HepG2 (cell line): ENCODE data around the gene SEMA5B. TPM values are rescaled to one million over a fixed set of nuclear protein-coding genes. Genes with fewer than 3 reads are reported as not detected.
A peak's percentile ranks its signal among the peaks of the same experiment; 100 is the strongest.

Experiments
- FOXO1 ChIP-seq: sonication (generic); formaldehyde crosslinking; IDR thresholded peaks from 2 replicates; pipeline ENCODE4 v1.4.0; 2020; ENCODE audit warnings: missing genetic modification reagents
- KLF13 ChIP-seq: sonication (generic); formaldehyde crosslinking; IDR thresholded peaks from 2 replicates; pipeline ENCODE4 v1.4.0; 2020; ENCODE audit warnings: mild to moderate bottlenecking, missing genetic modification reagents
- KMT2A ChIP-seq: sonication (generic); formaldehyde crosslinking; IDR thresholded peaks from 2 replicates; pipeline ENCODE4 v1.4.0; 2020; ENCODE audit warnings: missing genetic modification reagents
- MIER3 ChIP-seq: IDR thresholded peaks from 2 replicates; pipeline ENCODE4 v1.6.1; 2016; ENCODE audit warnings: missing compliant biosample characterization, borderline replicate concordance
- MTA1 ChIP-seq: sonication (generic); formaldehyde crosslinking; IDR thresholded peaks from 2 replicates; pipeline ENCODE4 v1.4.0; 2020; ENCODE audit warnings: missing genetic modification reagents, mild to moderate bottlenecking, borderline replicate concordance
- YEATS4 ChIP-seq: sonication (generic); formaldehyde crosslinking; IDR thresholded peaks from 2 replicates; pipeline ENCODE4 v1.4.0; 2020; ENCODE audit warnings: missing genetic modification reagents, borderline replicate concordance
- ZNF562 ChIP-seq: sonication (generic); formaldehyde crosslinking; IDR thresholded peaks from 2 replicates; pipeline ENCODE4 v1.8.0; 2022; ENCODE audit warnings: missing genetic modification reagents, borderline replicate concordance
- polyA plus RNA-seq, 8 experiments: library from polyadenylated mRNA; depleted of rRNA in 3 of 8; stranded (reverse) in 7 of 8; unstranded in 1 of 8; fragments of >200 nt; fragmentation: Illumina TruSeq in 4 of 8; extraction: Trizol in 4 of 8; gene quantifications; 2 replicates each; pipeline versions ENCODE4 v1.2.1 to v1.2.3, GENCODE V29; 2011 to 2016; ENCODE audit warnings: low read depth in 4 of 8, missing spikeins in 1 of 8, mixed read lengths in 1 of 8; ENCODE audit not compliant: insufficient read depth in 1 of 8
- total RNA-seq, 5 experiments: library from RNA; depleted of rRNA; stranded (reverse); fragments of >200 nt; fragmentation: Illumina TruSeq; extraction: Trizol; gene quantifications; 2 replicates each; pipeline ENCODE4 v1.2.3, GENCODE V29; 2016; ENCODE audit warnings: low read depth in 1 of 5
- TF ChIP-seq, protein P1 (sequence below): sonication (generic); formaldehyde crosslinking; IDR thresholded peaks from 2 replicates; pipeline ENCODE4 v1.5.0; 2020; ENCODE audit warnings: mild to moderate bottlenecking, missing genetic modification reagents, borderline replicate concordance
- TF ChIP-seq, protein P2 (sequence below): sonication (generic); formaldehyde crosslinking; IDR thresholded peaks from 2 replicates; pipeline ENCODE4 v1.4.0; 2020; ENCODE audit warnings: low read depth, mild to moderate bottlenecking, missing genetic modification reagents
- TF ChIP-seq, protein P3 (sequence below): sonication (generic); formaldehyde crosslinking; IDR thresholded peaks from 2 replicates; pipeline ENCODE4 v1.5.1; 2020; ENCODE audit warnings: missing genetic modification reagents, mild to moderate bottlenecking, borderline replicate concordance
- TF ChIP-seq, protein P4 (sequence below): sonication (generic); formaldehyde crosslinking; IDR thresholded peaks from 2 replicates; pipeline ENCODE4 v1.5.0; 2020; ENCODE audit warnings: missing genetic modification reagents

Gene SEMA5B
- total and polyA plus RNA-seq, 2 of the 13 experiments (the other 11 are each of a cell fraction or from before 2014, with no cell fraction given), result not detected

DNA sequence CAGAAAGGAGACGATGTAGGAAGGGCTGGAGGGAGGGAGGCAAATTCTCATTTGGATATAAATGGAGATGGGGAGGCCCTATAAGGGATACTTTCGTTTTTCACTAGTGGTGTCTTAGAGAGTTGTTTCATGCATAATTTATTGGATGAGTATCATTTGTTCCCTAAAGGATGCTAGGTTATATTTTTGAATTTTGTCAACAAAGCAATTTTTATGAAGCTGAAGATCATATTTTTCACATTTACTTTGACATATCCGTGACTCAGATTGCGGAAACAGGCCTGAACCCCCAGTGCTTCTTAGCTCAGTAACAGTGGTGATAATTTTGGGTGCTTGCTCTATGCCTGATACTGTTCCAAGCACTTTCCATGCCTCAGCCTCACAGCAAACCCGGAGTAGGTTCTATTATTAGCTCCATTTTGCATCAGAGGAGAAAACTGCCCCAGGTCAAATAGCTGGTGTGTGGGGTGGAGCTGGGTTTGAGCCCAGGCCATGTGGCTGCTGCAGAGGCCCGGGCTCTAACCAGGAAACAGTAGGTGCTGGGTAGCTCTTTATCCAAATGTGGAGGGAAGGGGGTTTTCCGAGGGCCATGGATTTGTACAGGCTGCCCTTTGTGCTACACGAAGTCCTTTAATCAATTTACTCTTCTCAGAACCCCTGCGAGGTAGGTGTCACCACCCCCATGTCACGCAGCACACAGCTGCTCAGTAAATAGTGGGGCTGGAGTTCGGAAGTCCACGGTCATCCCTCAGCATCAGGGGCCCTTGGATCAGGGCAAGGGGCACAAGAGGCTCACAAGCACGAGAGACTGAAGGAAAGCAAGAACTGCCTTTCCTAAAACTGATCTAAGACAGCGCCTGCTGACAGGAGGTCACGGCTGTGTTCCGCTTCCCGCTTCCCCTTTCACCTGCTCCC is 133.6 kb downstream of the SEMA5B start (continued):
- TF ChIP-seq, protein P1, sequence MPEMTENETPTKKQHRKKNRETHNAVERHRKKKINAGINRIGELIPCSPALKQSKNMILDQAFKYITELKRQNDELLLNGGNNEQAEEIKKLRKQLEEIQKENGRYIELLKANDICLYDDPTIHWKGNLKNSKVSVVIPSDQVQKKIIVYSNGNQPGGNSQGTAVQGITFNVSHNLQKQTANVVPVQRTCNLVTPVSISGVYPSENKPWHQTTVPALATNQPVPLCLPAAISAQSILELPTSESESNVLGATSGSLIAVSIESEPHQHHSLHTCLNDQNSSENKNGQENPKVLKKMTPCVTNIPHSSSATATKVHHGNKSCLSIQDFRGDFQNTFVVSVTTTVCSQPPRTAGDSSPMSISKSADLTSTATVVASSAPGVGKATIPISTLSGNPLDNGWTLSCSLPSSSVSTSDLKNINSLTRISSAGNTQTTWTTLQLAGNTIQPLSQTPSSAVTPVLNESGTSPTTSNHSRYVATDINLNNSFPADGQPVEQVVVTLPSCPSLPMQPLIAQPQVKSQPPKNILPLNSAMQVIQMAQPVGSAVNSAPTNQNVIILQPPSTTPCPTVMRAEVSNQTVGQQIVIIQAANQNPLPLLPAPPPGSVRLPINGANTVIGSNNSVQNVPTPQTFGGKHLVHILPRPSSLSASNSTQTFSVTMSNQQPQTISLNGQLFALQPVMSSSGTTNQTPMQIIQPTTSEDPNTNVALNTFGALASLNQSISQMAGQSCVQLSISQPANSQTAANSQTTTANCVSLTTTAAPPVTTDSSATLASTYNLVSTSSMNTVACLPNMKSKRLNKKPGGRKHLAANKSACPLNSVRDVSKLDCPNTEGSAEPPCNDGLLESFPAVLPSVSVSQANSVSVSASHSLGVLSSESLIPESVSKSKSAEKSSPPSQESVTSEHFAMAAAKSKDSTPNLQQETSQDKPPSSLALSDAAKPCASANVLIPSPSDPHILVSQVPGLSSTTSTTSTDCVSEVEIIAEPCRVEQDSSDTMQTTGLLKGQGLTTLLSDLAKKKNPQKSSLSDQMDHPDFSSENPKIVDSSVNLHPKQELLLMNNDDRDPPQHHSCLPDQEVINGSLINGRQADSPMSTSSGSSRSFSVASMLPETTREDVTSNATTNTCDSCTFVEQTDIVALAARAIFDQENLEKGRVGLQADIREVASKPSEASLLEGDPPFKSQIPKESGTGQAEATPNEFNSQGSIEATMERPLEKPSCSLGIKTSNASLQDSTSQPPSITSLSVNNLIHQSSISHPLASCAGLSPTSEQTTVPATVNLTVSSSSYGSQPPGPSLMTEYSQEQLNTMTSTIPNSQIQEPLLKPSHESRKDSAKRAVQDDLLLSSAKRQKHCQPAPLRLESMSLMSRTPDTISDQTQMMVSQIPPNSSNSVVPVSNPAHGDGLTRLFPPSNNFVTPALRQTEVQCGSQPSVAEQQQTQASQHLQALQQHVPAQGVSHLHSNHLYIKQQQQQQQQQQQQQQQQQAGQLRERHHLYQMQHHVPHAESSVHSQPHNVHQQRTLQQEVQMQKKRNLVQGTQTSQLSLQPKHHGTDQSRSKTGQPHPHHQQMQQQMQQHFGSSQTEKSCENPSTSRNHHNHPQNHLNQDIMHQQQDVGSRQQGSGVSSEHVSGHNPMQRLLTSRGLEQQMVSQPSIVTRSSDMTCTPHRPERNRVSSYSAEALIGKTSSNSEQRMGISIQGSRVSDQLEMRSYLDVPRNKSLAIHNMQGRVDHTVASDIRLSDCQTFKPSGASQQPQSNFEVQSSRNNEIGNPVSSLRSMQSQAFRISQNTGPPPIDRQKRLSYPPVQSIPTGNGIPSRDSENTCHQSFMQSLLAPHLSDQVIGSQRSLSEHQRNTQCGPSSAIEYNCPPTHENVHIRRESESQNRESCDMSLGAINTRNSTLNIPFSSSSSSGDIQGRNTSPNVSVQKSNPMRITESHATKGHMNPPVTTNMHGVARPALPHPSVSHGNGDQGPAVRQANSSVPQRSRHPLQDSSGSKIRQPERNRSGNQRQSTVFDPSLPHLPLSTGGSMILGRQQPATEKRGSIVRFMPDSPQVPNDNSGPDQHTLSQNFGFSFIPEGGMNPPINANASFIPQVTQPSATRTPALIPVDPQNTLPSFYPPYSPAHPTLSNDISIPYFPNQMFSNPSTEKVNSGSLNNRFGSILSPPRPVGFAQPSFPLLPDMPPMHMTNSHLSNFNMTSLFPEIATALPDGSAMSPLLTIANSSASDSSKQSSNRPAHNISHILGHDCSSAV, result no peak
- TF ChIP-seq YEATS4, result peak; percentile 55; the same call in 1 of the 2 replicates
- peak; percentile 71; the same call in 1 of the 2 replicates for TF ChIP-seq MTA1 (CRISPR knock-in tag)
- peak; percentile 59; the same call in 1 of the 2 replicates for TF ChIP-seq MIER3 (CRISPR knock-in tag)
- TF ChIP-seq KLF13 (CRISPR knock-in tag), result 0 out of 2 replicates have a peak, but pooled peaks have one; percentile 58
- TF ChIP-seq, protein P2, sequence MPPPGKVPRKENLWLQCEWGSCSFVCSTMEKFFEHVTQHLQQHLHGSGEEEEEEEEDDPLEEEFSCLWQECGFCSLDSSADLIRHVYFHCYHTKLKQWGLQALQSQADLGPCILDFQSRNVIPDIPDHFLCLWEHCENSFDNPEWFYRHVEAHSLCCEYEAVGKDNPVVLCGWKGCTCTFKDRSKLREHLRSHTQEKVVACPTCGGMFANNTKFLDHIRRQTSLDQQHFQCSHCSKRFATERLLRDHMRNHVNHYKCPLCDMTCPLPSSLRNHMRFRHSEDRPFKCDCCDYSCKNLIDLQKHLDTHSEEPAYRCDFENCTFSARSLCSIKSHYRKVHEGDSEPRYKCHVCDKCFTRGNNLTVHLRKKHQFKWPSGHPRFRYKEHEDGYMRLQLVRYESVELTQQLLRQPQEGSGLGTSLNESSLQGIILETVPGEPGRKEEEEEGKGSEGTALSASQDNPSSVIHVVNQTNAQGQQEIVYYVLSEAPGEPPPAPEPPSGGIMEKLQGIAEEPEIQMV, result no peak
- no peak for TF ChIP-seq ZNF562
- TF ChIP-seq, protein P3, sequence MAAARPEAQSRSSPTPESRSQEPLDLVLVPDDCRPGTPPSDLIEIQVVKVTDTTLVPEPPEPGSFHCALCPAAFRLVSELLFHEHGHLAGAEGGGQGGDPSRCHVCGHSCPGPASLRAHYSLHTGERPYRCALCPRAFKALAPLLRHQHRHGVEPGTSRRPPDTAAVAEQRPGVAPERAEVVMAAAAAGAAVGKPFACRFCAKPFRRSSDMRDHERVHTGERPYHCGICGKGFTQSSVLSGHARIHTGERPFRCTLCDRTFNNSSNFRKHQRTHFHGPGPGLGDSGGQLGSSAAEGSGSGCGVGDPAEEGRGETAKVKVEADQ (CRISPR knock-in tag), result peak; percentile 83
- TF ChIP-seq FOXO1, result peak; percentile 81
- TF ChIP-seq, protein P4, sequence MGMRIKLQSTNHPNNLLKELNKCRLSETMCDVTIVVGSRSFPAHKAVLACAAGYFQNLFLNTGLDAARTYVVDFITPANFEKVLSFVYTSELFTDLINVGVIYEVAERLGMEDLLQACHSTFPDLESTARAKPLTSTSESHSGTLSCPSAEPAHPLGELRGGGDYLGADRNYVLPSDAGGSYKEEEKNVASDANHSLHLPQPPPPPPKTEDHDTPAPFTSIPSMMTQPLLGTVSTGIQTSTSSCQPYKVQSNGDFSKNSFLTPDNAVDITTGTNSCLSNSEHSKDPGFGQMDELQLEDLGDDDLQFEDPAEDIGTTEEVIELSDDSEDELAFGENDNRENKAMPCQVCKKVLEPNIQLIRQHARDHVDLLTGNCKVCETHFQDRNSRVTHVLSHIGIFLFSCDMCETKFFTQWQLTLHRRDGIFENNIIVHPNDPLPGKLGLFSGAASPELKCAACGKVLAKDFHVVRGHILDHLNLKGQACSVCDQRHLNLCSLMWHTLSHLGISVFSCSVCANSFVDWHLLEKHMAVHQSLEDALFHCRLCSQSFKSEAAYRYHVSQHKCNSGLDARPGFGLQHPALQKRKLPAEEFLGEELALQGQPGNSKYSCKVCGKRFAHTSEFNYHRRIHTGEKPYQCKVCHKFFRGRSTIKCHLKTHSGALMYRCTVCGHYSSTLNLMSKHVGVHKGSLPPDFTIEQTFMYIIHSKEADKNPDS (CRISPR knock-in tag), result no peak
- no peak for TF ChIP-seq KMT2A (CRISPR knock-in tag)
